Stimulated activated CD4-positive, alpha-beta T cell treated with anti-CD3 and anti-CD28 coated beads, Interleukin-2, amount 100 ng/mL, for 48 hours (primary cell): Measurements from ENCODE around the gene IBTK.
"Not testable (repeated sequence)": the region's sequence is repeated elsewhere in the genome, so short reads cannot be mapped to it uniquely, and the experiment has no call there.

Experiments
- DNase-seq, 2 donors: peaks; one replicate each; pipeline ENCODE4 v3.0.0-alpha.2; 2020

The IBTK gene

GRCh38 chr6:82246802-82247504, 591 bp downstream of the IBTK start:
- DNase-seq = no peak

GRCh38 chr6:82246370-82246769, 1.2 kb downstream of the IBTK start:
- DNase-seq = no peak

- no peak for DNase-seq
Measured at GRCh38 chr6:82245376-82245775, 2.2 kb downstream of the IBTK start.

- no peak for DNase-seq
Measured at GRCh38 chr6:82243884-82244283, 3.7 kb downstream of the IBTK start.

GRCh38 chr6:82240186-82240585, 7.4 kb downstream of the IBTK start:
- DNase-seq = no peak

GRCh38 chr6:82239597-82239996, 7.9 kb downstream of the IBTK start:
- no peak for DNase-seq

GRCh38 chr6:82237013-82237412, 10.5 kb downstream of the IBTK start:
- DNase-seq = no peak

- no peak for DNase-seq
Measured at GRCh38 chr6:82227770-82228169, 19.8 kb downstream of the IBTK start.

GRCh38 chr6:82220167-82220566, 27.4 kb downstream of the IBTK start:
- DNase-seq = no peak

GRCh38 chr6:82217018-82217586, 30.4 kb downstream of the IBTK start:
- DNase-seq = no peak

- DNase-seq = no peak
Measured at GRCh38 chr6:82216549-82216948, 31.0 kb downstream of the IBTK start.

- no peak for DNase-seq
Measured at GRCh38 chr6:82211326-82211725, 36.2 kb downstream of the IBTK start.

GRCh38 chr6:82208913-82209312, 38.6 kb downstream of the IBTK start:
- no peak for DNase-seq

- no peak for DNase-seq
Measured at GRCh38 chr6:82205930-82206392, 41.6 kb downstream of the IBTK start.

- no peak for DNase-seq
Measured at GRCh38 chr6:82204020-82204419, 43.5 kb downstream of the IBTK start.

- DNase-seq = no peak
Measured at GRCh38 chr6:82197784-82198183, 49.8 kb downstream of the IBTK start.

- not testable (repeated sequence) for DNase-seq
Measured at GRCh38 chr6:82197245-82197644, 50.3 kb downstream of the IBTK start.

GRCh38 chr6:82196161-82196560, 51.4 kb downstream of the IBTK start:
- no peak for DNase-seq

GRCh38 chr6:82195619-82196018, 51.9 kb downstream of the IBTK start:
- no peak for DNase-seq

- no peak for DNase-seq
Measured at GRCh38 chr6:82185948-82186535, 61.5 kb downstream of the IBTK start.

GRCh38 chr6:82183642-82184282, 63.8 kb downstream of the IBTK start:
- DNase-seq = no peak

GRCh38 chr6:82182756-82183155, 64.8 kb downstream of the IBTK start:
- no peak for DNase-seq

- DNase-seq = no peak
Measured at GRCh38 chr6:82179415-82179814, 68.1 kb downstream of the IBTK start.

GRCh38 chr6:82178759-82179112, 68.8 kb downstream of the IBTK start:
- DNase-seq = no peak
